Medulla oblongata (tissue), 1 donor: ENCODE data around the gene NSD1.
"Not testable (repeated sequence)": the region's sequence is repeated elsewhere in the genome, so short reads cannot be mapped to it uniquely, and the experiment has no call there.

Experiments used
- DNase-seq: peaks from one replicate; pipeline ENCODE4 v3.0.0-alpha.2; 2015; ENCODE audit errors: extremely low spot score

The NSD1 gene

DNA sequence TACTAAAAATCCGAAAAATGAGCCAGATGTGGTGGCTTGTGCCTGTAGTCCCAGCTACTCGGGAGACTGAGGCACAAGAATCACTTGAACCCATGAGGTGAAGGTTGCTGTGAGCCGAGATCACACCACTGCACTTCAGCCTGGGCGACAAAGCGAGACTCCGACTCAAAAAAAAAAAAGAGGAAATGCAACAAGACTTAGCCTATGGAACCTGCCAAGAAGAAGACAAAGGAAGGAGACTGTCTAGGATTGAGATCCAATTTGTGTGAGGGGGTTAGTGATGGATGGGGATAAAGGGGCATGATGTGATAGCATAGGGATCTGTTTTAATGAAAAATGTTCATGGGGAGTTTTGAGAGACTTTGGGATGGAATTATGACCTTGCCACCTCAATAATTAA is 97.1 kb downstream of the NSD1 start:
- no peak for DNase-seq

DNA sequence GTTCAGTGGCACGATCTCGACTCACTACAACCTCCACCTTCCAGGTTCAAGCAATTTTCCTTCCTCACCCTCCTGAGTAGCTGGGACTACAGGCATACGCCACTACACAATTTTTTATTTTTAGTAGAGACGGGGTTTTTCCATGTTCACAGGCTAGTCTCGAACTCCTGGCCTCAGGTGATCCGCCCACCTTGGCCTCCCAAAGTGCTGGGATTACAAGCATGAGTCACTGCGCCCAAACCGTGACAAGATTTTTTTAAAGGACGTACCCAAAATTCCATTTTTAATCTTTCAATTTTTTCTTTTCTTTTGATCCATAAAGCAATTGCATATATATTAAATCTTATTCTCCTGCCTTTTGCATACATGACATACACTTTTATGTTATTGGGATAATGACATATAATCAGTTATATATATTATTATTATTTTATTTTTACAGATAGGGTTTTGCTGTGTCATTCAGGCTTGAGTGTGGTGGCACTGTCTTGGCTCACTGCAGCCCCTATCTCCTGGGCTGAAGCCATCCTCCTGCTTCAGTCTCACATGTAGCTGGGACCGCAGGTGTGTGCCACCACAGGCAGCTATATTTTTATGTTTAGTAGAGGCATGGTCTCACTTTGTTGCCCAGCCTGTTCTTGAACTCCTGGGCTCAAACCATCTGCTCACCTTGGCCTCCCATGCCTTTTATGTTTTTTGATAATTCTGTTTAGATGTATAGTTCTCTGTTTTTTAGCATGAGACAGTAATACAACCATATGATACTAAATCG is 98.1 kb downstream of the NSD1 start:
- no peak for DNase-seq

DNA sequence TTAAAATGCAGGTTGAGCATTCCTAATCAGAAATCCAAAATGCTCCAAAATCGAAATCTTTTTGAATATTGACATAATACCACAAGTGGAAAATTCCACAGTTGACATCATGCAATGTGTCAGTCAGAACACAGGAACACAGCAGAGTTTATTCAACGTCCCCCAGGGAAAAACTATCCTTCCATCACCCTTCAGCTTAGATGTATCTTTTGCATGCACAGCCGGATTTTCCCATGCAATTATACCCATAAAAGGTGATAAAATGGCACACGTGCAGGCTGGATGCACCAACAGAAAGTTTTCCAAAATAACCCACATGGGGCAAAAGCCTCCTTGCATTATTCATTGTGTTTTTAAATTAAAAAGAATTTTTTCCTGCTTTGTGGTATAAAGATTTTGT is 98.8 kb downstream of the NSD1 start:
- DNase-seq = no peak

DNA sequence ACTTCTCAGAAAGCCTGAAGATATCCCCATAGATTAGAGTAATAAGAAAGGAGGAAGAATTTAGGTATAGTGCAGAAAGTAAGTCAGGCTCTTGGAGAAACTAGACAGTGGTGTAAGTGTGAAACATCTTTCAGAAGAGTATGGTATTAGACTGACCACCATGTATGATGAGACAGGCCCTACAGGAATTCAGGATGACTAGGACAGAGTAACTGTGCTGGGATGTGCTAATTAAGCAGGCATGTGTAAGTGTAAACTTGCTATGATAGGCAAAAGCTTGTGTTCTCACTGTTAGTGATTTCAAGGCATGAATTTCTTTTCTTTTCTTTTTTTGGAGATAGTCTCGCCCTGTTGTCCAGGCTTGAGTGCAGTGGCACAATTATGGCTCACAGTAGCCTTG is 99.2 kb downstream of the NSD1 start:
- no peak for DNase-seq

DNA sequence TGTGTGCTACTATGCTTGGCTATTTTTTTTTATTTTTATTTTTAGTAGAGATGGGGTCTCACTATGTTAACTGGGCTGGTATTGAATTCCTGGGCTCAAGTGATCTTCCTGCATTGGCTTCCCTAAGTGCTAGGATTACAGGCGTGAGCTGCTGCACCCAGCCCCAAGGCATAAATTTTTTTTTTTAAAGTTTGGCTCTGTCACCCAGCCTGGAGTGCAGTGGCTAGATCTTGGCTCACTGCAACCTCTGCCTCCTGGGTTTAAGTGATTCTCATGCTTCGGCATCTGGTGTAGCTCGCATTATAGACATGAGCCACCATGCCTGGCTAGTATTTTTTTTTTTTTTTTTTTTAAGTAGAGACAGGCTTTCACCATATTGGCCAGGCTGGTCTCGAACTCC is 99.6 kb downstream of the NSD1 start:
- no peak for DNase-seq

DNA sequence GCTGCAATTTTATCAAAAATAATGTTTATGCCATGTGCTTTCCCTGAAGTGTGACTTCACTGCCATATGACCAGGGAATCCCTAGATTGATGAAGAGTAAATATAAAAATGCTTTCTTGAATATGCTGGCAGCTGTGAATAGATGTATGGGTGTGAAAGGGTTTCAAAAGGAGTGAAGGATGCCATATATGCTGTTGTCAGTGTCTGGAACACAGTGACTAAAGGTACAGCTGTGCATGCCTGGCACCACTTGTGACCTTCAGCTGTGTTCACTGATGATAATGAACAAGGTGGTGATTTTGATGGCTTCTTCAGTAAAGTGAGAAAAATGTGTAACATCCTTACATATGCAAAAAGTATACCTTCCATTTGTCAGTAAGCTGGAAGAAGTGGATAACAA is 100.2 kb downstream of the NSD1 start:
- no peak for DNase-seq

DNA sequence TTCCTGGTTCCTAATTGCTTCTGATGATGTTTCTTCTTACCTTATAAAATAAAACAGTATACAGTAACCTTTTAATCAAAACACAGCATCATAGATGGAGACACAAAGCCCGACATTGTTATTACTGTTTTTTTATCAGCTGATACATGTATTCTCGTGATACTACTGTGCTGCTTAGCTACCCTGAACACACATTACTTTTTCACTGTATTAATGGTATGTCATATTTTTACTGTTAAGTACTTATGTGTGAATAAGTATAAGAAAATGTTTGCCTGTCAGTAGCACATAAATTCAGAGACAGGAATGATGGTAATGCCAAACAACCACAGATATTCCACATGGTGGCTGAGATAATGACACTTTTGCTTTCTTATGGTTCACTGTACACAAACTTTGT is 101.3 kb downstream of the NSD1 start:
- no peak for DNase-seq

DNA sequence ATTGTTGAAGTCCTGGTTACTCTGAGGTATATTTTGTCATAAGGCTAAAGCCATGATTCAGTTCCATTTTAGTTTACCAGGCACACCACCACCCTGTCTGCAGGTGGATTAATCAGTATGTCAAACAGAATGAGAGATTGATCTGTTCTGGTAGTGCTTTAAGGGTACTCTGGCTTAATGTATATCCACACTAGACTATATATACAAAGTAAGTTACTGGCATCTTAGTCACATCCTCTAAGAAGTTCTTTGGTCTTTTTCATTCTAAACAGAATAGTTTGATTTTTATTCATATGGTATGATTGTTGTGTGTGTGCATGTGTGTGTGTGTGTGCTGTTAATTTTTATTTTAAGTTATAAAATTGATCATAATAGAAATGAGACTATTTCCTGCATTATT is 108.2 kb downstream of the NSD1 start:
- DNase-seq = no peak

DNA sequence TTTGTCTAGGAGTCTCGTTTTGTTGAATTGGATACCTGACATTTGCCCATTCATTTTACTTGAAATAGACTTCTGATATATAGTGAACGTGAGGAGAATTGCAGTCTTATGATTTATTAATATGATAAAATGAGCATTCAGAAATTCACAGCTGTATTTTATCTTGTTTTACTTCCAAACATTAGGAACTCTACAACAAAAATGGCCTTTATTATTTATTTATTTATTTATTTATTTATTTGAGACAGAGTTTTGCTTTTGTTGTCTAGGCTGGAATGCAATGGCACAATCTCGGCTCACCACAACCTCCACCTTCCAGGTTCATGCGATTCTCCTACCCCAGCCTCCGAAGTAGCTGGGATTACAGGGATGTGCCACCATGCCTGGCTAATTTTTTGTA is 108.7 kb downstream of the NSD1 start:
- DNase-seq = no peak

DNA sequence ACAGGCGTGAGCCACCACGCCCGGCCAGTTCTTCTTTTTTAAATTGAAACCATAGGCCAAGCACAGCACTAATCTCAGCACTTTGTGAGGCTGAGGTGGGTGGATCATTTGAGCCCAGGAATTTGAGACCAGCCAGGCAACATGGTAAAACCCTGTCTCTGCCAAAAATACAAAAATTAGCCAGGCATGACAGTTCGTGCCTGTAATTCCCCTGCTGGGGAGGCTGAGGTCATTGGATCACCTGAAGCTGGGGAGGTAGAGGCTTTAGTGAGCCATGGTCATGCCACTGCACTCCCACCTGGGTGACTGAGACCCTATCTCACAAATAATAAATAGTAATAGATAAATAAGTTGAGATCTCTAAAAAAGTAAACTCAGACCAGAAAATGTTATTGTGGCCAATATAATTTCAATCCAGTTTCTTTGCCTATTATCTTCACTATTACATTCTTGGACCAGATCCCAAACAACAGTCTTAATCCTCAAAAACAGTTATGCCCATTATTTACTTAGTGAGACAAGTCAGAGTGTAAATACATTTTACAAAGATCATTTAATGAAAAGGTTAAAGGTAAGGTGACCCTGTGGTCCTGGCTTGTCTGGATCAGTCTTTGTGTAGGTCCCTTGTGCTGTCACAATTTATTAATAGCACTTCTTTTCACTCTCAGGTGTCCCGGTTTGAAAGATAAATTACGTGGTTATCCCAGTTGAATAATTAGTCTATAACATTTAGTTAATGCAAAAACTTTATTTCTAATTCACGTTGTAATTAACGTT is 116.4 kb downstream of the NSD1 start:
- no peak for DNase-seq

DNA sequence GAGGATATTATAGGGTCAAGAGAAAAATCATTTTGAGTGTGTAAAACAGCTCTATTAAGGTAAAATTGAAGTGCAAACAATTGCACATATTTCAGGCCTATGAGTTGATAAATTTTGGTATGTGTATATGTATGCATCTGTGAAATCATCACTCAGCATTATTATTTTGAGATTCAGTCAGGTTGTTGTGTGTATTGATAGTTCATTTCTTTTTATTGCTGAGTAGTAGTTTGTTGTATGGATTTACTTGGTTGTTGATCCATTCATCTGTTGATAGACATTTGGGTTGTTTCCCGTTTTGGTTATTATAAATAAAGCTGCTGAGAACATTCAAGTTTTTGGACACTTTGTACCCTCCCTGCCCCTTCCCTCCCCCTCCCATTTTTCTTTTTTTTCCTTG is 119.7 kb downstream of the NSD1 start:
- no peak for DNase-seq

DNA sequence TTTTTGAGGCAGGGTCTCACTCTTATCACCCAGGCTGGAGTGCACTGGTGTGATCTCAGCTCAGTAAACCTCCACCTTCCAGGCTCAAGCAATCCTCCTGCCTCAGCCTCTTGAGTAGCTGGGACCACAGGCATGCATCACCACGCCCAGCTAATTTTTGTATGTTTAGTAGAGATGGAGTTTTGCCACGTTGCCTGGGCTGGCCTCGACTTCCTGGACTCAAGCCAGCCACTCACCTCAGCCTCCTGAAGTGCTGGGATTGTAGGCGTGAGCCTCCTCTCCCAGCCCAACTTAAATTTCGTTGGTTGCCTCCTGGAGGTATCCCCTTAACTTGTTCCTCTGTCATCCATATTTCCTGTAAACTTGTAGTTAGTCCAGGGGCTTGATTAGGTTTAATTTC is 122.7 kb downstream of the NSD1 start:
- no peak for DNase-seq

DNA sequence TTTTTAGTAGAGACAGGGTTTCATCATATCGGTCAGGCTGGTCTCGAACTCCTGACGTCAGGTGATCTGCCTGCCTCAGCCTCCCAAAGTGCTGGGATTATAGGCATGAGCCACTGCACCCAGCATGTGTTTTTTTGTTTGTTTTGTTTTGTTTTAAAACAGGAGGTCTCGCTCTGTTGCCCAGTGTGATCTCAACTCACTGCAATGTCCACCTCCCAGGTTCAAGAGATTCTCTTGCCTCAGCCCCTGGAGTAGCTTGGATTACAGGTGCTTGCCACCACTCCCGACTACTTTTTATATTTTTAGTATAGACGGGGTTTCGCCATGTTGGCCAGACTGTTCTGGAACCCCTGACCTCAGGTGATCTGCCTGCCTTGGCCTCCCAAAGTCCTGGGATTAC is 125.1 kb downstream of the NSD1 start:
- not testable (repeated sequence) for DNase-seq

DNA sequence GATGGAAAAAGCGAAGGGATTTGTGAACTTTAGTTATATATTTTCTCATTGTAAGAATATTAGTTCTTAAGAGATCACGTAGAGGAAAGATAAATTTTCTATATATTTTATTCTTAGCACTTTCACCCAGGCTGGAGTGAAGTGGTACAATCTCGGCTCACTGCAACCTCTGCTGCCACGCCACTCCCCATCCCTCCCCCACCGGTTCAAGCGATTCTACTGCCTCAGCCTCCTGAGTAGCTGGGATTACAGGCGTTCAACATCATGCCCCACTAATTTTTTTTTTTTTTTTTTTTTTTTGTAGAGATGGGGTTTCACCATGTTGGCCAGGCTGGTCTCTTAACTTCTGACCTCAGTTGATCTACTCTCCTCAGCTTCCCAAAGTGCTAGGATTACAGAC is 127.4 kb downstream of the NSD1 start:
- no peak for DNase-seq

DNA sequence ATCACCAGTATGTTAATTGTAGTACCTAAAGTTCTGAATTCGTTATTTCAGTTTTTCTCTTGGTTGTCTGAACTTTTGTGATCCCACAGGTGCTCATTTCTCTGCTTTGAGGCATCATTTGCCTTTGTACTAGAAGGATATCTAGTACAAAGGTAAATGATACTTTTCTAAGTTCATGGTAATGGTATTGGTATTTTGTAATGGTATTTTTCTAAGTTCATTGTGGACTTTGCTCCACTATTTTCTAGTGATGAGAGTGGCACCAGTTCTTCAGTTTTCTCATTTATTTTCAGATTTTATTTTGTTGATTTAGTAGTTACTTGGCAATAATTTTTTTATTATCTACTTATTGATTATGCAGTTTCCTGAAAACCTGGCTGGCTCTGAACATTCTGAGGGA is 127.9 kb downstream of the NSD1 start:
- no peak for DNase-seq

DNA sequence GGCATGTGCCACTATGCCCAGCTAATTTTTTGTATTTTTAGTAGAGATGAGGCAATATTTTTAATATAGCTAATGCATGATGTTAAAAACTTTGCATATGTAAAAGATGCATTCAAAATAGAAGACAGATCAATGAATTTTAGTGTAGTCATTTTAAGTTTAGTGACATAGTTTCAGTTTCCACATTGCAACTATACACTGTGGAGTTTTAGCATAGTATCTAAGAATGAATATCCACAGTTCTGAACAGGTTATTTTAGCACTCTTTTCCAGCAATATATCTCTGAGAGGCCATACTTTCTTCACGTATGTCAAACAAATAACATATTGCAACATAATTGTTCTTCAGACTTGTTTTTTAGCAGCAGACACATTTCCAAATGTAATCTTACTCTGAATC is 130.6 kb downstream of the NSD1 start:
- DNase-seq = no peak

DNA sequence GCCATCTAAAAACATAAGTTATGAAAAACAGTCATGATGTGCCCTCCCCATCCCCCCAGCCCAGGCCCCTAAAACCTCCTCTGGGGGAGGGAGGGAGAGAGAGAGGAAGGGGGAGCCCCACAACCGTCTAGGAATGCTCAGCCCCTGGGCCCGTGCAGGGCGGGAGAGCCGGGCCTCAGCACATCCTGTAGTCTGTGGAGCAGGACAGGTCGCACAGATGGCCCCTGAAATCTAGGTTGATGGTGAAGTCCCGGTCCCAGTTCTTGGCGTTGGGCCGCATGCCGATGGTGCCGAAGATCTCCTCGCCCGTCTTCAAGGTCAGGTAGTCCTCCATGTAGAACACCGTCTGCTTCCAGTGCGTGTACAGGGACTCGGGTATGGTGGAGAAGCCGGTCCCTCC is 131.8 kb downstream of the NSD1 start:
- no peak for DNase-seq

DNA sequence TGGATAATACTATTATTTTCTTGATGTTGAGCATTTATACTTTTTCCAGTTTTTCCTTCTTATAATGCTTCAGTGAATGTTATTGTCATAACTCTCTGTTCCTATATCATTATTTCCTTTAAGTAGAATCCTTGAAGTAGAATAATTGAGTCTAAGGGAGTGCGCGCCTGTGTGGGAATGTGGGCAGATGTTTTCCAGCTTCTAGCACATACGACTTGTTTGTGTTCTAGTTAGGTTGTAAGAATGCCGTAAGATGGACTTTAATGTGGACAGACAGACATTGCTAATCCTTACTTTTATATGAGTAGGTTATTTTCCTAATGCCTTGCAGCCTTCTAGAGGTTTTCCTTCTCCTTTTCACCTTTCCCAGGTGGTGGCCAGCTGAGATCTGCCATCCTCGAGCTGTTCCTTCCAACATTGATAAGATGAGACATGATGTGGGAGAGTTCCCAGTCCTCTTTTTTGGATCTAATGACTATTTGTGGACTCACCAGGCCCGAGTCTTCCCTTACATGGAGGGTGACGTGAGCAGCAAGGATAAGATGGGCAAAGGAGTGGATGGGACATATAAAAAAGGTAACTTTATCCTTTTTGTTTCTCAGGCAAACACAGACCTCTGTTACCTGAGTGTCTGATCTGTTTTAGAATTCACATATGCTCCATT is 135.8 kb downstream of the NSD1 start:
- DNase-seq = no peak

DNA sequence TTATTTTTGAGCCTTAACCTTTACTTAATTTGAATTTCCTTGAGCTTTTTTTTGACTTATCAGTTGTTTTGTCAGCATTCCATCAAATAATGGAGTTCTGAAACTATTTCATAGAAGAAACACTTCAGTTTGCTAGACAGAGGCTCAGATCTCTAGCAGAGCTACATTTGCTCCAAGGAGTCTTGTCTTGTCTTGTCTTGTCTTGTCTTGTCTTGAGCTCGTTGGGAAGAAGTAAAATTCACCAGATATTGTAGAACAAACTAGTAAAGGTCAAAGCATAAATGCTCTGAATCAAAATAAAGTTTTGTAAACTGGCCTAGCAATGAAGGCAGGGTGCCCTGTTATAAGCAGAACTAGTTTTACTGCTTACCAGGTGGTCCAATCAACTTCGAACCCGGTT is 136.4 kb downstream of the NSD1 start:
- DNase-seq = no peak

DNA sequence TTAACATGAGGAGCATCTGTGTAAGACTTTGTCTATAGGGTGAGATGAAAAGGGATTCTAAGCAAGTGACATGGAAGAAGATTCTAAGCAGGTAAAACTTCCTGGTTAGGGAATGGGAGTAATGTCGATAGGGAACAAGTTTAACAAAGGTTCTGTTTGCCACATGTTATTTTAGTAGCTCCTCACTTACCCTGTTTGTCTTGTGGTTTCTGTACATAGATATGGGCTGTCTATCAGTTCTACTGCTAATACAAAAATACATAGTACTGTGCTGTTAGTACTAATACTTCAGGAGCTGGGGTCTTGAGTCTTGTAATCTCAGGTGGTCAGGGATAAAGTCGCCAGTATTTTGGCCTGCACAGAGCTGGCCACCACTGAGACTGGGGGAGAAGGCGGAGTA is 137.1 kb downstream of the NSD1 start:
- DNase-seq = no peak

DNA sequence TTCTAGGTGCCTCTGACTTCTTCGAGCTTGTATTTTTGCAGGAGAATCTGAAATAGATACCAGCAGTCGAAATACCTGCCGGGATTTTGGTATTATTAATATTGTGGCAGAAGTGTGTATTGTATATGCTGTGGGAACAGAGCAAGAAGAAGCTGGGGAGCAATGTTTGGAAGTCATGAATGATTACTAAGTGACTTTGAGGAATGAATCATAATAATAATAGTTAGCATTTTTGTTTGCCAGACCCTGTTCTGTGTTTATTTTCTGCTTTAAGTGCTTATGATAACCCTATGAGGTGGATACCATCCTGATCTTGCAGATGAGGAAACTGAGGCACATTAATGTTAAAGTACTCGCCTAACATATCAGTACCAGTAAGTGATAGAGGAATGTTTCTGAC is 137.5 kb downstream of the NSD1 start:
- no peak for DNase-seq

DNA sequence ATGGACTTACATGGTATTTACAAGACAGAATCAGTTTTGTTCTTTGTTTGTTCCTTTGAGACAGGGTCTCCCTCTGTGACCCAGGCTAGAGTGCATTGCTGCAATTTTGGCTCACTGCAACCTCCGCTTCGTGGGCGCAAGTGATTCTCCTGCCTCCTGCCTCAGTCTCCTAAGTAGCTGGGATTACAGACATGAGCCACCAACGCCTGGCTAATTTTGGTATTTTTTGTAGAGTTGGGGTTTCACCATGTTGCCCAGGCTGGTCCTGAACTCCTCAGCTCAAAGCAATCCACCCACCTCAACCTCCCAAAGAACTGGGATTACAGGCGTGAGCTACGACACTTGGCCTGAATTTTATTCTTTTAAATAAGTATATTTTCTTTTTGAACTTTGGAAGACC is 142.3 kb downstream of the NSD1 start:
- no peak for DNase-seq

DNA sequence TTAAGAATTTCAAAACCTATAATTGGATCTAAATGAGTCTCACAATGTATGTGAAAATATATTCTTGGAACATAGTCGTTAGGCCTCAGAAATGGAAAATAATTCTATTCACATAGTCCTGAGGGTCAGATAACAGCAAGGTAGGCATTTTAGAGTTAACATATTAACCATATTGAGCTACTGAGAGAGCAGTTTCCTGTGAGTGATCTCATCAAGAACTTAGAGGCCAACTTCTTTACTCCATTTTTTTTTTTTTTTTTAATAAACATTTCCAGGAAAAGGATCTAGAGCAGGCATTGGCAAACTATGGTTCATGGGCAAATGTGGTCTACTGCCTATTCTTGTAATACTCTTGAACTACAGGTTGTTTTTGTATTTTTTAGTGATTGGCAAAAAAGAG is 143.3 kb downstream of the NSD1 start:
- no peak for DNase-seq
